ENCODE results near the gene COX4I1.

Gene COX4I1

DNA sequence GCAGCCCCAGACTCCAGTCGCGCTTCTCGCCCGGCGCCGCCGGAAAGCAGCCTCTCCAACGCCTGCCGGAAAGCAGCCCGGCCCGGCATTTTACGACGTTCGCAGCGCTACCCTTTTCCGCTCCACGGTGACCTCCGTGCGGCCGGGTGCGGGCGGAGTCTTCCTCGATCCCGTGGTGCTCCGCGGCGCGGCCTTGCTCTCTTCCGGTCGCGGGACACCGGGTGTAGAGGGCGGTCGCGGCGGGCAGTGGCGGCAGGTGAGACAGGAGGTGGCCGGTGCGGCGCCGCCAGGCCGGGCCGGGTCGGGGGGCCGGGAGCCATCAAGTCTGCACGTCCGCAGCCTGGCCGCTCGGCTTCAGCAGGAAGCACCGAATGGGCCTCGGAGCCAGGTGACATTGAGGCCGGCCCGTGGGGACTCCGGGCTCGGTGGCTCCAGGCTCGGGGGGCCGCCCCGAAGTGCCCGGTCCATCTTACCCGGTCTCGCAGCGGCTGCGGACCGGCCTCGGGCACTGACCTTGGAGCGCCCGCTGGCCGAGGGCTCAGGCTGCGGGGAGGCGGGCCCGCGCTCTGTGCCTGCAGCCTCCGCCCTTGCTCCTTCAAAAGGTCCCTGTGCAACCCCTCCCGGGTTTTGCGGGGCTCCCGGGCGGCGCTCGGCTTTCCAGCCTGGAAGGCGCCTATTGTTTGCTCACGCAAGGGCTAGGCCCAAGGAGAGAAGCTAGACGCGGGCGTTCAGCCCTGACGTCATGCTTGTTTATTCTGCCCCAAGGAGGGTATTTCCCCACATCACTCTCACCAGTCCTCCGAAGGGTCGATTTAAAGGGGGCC lies at the start of gene COX4I1, which contains the start of gene EMC8:
Gene COX4I1, plus strand, starts transcription at position 199 of the 824 bp plus-strand sequence. CDS start 1,511 bp downstream, outside the sequence.
Gene EMC8, minus strand, starts transcription at position 48 of the 824 bp plus-strand sequence. CDS start 249 bp downstream, outside the sequence.
- DNase-seq (ENCODE audit: low read depth, low spot score) = peak; percentile 93
- TF ChIP-seq, protein P1, sequence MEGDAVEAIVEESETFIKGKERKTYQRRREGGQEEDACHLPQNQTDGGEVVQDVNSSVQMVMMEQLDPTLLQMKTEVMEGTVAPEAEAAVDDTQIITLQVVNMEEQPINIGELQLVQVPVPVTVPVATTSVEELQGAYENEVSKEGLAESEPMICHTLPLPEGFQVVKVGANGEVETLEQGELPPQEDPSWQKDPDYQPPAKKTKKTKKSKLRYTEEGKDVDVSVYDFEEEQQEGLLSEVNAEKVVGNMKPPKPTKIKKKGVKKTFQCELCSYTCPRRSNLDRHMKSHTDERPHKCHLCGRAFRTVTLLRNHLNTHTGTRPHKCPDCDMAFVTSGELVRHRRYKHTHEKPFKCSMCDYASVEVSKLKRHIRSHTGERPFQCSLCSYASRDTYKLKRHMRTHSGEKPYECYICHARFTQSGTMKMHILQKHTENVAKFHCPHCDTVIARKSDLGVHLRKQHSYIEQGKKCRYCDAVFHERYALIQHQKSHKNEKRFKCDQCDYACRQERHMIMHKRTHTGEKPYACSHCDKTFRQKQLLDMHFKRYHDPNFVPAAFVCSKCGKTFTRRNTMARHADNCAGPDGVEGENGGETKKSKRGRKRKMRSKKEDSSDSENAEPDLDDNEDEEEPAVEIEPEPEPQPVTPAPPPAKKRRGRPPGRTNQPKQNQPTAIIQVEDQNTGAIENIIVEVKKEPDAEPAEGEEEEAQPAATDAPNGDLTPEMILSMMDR (IDR thresholded peaks at IDR 0.05; ENCODE audit: low read depth, low read length) = no peak
- peak within 1 kb of the TSS; percentile 93 for H3K4me3 ChIP-seq (ENCODE audit: low read depth, low read length)
- in situ Hi-C loops (cut with HindIII; ENCODE audit: low sequenced_read_pairs) = no loop called here

DNA sequence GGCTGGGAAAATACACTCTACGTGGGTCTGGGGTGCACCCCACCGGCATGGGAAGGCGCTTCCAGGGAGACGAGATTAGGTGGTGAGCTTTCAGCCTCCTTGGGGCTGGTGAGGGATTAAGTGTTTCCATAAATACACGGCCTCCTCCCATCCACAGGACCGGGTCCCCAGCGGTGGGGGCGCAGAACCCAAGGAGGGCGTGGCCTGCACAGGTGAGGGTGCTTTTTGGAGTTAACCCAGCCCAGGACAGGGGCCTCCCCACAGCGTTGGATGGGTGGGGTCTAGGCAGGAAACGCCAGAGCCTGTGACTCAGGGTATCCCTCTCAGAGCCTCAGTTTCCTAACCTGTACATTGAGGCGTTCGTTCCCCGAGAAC lies 49.7 kb upstream of the COX4I1 start:
- in situ Hi-C loops (cut with HindIII; ENCODE audit: low sequenced_read_pairs) = no loop called here
- H3K4me3 ChIP-seq (ENCODE audit: low read depth, low read length) = peak overlapping the region; percentile 42
- no peak for DNase-seq (ENCODE audit: low read depth, low spot score)
- TF ChIP-seq, protein P1 (IDR thresholded peaks at IDR 0.05; ENCODE audit: low read depth, low read length) = no peak

DNA sequence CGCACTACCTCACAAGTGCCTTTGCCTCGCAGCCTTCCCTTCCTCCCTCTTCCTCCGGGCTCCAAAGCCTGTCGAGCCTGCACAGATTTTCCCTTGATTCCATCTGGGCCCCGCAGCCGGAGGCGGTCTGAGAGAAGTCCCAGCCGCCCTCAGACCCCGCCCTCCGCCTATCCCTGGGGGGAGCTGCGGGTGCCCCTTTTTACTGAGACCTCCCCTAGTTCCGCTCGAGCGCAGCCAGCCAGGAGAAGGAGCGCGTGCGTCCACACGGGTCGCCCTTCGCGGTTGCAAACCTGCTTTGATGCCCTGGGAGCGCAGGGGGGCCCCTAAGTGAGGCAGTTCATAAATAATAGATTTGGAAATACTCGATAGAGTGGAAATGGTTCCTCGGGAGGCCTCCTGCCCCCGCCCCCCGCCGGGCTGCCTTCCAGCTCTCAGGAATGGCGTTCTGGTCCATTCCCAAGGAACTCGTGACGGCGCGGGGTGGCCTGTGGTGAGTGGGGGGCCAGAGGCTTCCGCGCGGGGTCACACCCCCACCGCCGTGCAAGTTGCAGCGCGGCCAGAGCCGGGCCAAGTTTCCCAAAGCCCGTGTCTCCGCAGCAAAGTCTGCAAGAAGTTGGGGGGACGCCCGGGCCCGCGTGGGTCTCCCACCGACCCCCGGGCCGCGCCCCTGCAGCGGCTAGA lies 49.2 kb upstream of the COX4I1 start:
- in situ Hi-C loops (cut with HindIII; ENCODE audit: low sequenced_read_pairs) = no loop called here
- TF ChIP-seq, protein P1 (IDR thresholded peaks at IDR 0.05; ENCODE audit: low read depth, low read length) = no peak
- no peak for DNase-seq (ENCODE audit: low read depth, low spot score)
- H3K4me3 ChIP-seq (ENCODE audit: low read depth, low read length) = peak overlapping the region; percentile 42

DNA sequence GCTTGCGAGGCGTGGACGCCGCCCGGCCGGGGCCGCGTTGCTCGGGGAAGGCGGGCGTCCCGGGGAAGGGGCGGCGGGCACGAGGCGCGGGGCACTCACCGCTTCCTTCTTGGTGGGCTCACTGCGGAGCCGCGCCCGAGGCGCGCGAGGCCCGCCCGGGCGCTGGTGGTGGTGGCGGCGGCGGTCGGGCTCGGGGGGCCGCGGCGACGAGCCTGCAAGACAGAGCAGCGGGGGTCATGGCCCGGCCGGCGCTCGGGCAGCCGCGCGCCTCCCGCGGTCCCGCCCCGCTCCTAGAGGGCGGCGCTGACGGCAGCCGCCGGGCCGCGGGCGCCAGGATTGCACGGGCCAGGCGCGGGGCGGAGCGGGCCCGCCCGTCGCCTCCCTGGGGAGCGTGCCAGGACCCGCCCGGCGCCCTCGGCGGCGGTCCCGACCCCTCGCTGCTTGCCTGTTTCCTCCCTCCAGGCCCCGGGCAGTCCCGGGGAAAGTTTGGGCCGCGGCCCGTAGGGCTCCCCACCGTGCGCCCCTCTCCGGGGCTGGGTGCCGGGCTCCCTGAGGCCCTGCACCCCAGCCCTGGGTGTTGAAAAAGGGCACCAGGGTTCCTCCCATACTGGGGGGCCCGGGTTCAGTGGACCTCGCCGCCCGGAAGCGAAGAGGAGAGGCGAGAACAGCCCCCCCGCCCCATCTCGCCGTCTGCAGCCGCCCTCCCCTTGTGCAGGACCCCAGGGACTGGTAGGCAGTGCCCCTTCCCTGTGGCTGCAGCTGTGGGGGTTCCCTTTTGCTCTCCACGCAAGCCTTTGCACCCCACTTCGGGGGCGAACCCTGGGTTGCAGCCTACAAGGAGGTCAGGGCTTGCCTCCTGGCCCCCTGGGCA lies 48.4 kb upstream of the COX4I1 start, which contains the start of gene C16orf74:
Gene C16orf74, minus strand, starts transcription at position 270 of the 871 bp plus-strand sequence. CDS start 15,879 bp downstream, outside the sequence.
- in situ Hi-C loops (cut with HindIII; ENCODE audit: low sequenced_read_pairs) = no loop called here
- DNase-seq (ENCODE audit: low read depth, low spot score) = no peak
- H3K4me3 ChIP-seq (ENCODE audit: low read depth, low read length) = peak within 1 kb of the TSS; percentile 42
- TF ChIP-seq, protein P1 (IDR thresholded peaks at IDR 0.05; ENCODE audit: low read depth, low read length) = no peak

DNA sequence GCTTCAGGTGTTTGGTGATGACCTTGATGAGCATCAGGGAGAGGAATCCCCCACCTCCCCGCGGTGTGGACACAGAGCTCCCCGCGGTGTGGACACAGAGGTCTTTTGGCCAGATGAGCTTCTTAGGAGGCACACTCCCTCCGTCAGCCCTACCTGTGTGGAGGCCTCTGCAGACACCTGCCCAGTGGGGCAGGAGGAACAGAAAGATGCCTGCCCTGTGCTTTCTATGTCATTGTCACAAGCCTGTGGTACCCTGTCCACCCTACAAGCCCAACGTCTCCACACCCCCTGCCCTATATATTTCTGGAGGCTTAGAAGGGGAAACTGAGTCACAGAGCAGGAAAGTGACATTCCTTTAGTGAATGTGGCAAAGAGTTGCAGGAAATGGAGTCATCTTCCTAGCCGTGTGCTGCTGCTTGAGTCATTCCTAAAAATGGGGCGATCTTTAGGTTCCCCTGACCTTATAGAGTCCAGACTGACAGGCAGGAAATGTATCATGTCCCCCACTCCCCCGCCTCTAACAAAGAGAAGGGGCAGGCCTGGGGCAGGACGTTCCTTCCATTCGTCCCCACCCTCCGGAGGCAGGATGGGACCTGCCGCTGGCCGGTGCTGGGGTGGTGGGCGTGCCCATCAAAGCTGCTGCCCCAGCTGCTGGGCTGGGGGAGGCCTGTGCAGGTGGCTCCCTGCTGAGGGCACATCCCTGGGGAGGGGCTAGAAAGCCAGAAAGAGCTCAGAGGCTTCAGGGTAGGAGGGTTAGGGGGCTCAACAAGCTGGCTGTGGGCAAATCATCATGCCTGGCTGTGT lies 47.6 kb upstream of the COX4I1 start:
- in situ Hi-C loops (cut with HindIII; ENCODE audit: low sequenced_read_pairs) = no loop called here
- TF ChIP-seq, protein P1 (IDR thresholded peaks at IDR 0.05; ENCODE audit: low read depth, low read length) = no peak
- no peak overlapping the region for H3K4me3 ChIP-seq (ENCODE audit: low read depth, low read length)
- DNase-seq (ENCODE audit: low read depth, low spot score) = no peak
